ENCODE results near the gene ANGPTL2.

GRCh38 chr9:127121628-127122175 lies 733 bp downstream of the ANGPTL2 start:
- TF ChIP-seq, protein P1, sequence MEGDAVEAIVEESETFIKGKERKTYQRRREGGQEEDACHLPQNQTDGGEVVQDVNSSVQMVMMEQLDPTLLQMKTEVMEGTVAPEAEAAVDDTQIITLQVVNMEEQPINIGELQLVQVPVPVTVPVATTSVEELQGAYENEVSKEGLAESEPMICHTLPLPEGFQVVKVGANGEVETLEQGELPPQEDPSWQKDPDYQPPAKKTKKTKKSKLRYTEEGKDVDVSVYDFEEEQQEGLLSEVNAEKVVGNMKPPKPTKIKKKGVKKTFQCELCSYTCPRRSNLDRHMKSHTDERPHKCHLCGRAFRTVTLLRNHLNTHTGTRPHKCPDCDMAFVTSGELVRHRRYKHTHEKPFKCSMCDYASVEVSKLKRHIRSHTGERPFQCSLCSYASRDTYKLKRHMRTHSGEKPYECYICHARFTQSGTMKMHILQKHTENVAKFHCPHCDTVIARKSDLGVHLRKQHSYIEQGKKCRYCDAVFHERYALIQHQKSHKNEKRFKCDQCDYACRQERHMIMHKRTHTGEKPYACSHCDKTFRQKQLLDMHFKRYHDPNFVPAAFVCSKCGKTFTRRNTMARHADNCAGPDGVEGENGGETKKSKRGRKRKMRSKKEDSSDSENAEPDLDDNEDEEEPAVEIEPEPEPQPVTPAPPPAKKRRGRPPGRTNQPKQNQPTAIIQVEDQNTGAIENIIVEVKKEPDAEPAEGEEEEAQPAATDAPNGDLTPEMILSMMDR (IDR thresholded peaks at IDR 0.05 in 2 of 3, conservative IDR thresholded peaks at IDR 0.05 in 1 of 3; ENCODE audit: borderline replicate concordance in 1 of 3, insufficient read depth in 1 of 3, low read depth in 2 of 3, low read length in 2 of 3) = no peak
- TF ChIP-seq POLR2A (IDR thresholded peaks at IDR 0.05; ENCODE audit: borderline replicate concordance, extremely low read depth, insufficient read depth, insufficient read length) = no peak
- TF ChIP-seq CEBPB (IDR thresholded peaks at IDR 0.05; ENCODE audit: low read depth) = no peak
- no peak for TF ChIP-seq POLR2AphosphoS5 (IDR thresholded peaks at IDR 0.05; ENCODE audit: low read depth, low read length)
- TF ChIP-seq, protein P2, sequence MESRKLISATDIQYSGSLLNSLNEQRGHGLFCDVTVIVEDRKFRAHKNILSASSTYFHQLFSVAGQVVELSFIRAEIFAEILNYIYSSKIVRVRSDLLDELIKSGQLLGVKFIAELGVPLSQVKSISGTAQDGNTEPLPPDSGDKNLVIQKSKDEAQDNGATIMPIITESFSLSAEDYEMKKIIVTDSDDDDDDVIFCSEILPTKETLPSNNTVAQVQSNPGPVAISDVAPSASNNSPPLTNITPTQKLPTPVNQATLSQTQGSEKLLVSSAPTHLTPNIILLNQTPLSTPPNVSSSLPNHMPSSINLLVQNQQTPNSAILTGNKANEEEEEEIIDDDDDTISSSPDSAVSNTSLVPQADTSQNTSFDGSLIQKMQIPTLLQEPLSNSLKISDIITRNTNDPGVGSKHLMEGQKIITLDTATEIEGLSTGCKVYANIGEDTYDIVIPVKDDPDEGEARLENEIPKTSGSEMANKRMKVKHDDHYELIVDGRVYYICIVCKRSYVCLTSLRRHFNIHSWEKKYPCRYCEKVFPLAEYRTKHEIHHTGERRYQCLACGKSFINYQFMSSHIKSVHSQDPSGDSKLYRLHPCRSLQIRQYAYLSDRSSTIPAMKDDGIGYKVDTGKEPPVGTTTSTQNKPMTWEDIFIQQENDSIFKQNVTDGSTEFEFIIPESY (IDR thresholded peaks at IDR 0.05; ENCODE audit: extremely low read depth, insufficient replicate concordance, low read length) = no peak
- no peak for TF ChIP-seq MAX (IDR thresholded peaks at IDR 0.05)
- no peak for TF ChIP-seq EGR1 (IDR thresholded peaks at IDR 0.05; ENCODE audit: low read depth)
- TF ChIP-seq EZH2phosphoT487 (IDR thresholded peaks at IDR 0.05; ENCODE audit: borderline replicate concordance) = no peak

All from HCT116 (cell line).